ENCODE data around the gene ANGPTL2. TPM values are rescaled to one million over a fixed set of nuclear protein-coding genes. Genes with fewer than 3 reads are reported as not detected.
"Not testable (repeated sequence)": the region's sequence is repeated elsewhere in the genome, so short reads cannot be mapped to it uniquely, and the experiment has no call there.

The ANGPTL2 gene, protein sequence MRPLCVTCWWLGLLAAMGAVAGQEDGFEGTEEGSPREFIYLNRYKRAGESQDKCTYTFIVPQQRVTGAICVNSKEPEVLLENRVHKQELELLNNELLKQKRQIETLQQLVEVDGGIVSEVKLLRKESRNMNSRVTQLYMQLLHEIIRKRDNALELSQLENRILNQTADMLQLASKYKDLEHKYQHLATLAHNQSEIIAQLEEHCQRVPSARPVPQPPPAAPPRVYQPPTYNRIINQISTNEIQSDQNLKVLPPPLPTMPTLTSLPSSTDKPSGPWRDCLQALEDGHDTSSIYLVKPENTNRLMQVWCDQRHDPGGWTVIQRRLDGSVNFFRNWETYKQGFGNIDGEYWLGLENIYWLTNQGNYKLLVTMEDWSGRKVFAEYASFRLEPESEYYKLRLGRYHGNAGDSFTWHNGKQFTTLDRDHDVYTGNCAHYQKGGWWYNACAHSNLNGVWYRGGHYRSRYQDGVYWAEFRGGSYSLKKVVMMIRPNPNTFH
- 0.08 and 0.29 TPM in 2 replicates for total RNA-seq (2014; rRNA removed; shearing (Covaris generic))

GRCh38 chr9:127122176-127123063, at the start of gene ANGPTL2:
ANGPTL2 (minus strand) TSS chr9:127122635; CDS start chr9:127108731, 13,904 bp downstream.
- peak; percentile 22 for DNase-seq (ENCODE audit: low spot score)

DNA sequence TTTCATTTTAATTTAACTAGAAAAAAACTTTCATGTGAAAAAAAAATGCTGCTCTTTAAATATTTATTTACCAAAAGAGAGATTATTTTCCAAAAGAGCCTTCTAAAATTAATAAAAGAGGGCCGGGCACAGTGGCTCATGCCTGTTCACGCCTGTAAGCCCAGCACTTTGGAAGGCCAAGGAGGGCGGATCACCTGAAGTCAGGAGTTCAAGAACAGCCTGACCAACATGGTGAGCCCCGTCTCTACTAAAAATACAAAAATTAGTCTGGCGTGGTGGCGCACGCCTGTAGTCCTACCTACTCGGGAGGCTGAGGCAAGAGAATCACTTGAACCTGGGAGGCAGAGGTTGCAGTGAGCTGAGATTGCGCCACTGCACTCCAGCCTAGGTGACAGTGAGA, 48.9 kb upstream of the ANGPTL2 start:
- not testable (repeated sequence) for DNase-seq (ENCODE audit: low spot score)

DNA sequence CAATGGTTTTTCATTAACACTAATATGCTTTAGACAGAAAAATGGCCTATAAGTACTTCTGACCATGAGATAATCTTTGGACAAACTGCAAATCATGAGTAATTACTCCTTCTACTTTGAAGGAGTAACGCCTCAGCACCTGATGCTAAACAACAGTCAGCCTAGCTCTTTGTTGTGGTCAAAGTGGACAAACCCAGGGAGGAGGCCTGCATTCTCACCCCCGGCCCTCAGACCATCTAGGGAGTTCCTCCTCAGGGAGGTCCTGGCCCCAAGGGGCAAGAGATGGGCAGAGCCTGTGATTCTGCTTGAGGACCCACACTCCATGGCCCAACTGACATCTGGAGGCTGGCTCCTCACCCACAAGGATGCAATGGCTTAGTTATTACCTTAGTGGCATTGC, 48.2 kb upstream of the ANGPTL2 start:
- DNase-seq (ENCODE audit: low spot score) = no peak

GRCh38 chr9:127170103-127170502, 47.7 kb upstream of the ANGPTL2 start:
- no peak for DNase-seq (ENCODE audit: low spot score)

GRCh38 chr9:127169575-127169883, 47.1 kb upstream of the ANGPTL2 start:
- DNase-seq (ENCODE audit: low spot score) = no peak

DNA sequence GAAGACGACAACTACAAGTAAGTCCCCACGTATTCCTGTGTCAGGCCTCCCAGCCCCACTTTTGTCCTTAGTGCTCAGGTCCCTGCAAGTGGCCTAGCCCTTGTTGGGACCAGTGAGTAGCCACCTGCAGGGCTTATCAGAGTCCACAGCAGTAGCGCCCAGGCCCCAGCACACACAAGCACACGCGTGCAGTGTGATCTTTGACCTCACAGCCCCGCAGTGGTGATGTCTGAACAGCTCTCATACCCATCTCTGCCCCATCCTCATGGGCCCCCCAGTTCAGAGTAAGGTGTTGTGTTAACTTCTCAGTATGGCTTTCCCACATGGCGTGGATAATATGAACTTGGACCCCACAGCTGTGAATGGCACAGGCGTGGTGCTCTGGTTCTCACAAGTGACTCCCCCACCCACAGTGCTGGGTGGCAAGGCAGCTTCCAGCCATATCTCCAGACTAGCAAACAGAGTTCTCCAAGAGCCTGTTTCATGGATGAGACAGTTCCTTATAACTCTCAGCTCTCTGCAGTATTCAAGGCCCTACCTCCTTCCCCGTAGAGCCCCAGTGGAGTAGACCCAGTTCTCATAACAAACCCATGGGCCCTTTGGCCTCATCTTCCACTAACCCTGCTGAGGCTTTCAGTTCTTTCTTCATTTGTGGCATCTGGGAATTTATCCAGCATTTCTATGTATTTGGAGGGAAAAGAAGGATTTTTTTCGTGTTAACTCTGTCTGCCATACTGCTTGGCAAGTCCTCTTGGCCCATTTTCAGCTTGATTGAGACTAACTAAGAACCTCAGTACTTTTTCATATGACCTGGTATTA, 46.5 kb upstream of the ANGPTL2 start:
- no peak for DNase-seq (ENCODE audit: low spot score)

DNA sequence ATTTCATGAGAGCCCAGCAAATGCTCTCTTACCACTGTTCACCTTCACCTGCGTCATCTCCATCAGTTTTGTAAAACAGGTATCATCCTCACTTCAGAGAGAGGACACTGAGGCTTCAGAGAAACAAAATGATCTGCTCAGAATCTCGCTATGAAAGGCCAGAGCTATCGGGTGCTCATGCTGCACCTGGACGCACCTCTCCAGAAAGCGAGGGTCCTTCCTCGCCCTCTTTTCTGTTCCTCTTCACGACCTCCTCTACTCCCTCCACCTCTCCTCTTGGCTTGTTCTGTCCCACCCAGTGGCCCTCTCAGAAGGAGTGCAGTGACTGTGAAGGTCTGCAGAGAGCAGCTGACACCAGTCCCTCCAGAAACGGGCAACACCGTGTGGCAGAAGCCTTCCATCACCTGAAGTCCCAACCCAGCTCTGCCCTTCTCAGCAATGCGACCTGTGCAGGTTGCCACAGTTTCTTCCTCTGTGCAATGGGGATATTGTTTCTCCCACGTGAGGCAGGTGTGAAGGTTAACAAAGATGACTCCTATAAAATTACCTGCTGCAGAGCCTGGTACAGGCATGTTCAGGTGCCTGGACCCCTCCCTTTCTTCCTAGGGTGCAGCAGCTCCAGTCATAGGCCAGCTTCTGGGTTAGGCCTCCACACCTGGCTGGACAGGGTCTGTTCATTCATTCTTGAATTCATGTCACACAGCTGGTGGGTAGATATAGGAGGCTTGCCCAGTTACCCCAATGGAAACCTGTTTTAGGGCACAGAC, 45.3 kb upstream of the ANGPTL2 start:
- no peak for DNase-seq (ENCODE audit: low spot score)

GRCh38 chr9:127166651-127167524, 44.5 kb upstream of the ANGPTL2 start:
- no peak for DNase-seq (ENCODE audit: low spot score)

GRCh38 chr9:127166111-127166510, 43.7 kb upstream of the ANGPTL2 start:
- no peak for DNase-seq (ENCODE audit: low spot score)

GRCh38 chr9:127165116-127165515, 42.7 kb upstream of the ANGPTL2 start:
- DNase-seq (ENCODE audit: low spot score) = no peak

DNA sequence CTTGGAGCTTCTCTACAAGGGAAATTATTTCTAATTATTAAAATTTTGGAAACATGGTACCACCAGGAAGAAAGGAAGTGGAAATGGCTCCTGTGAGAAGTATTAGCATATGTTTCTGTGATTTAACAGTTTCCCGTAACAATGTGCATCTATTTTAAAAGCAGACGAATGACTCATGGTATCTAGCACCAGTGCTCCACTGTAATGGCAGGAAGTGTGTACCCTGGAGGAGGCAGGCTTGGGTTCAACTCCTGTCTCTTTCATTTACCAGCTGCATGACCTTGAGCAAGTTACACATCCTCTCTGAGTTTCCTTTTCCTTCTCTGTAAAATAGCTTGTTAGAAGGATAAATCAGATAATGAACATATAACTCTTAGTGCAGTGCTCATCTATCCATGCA, 41.0 kb upstream of the ANGPTL2 start:
- no peak for DNase-seq (ENCODE audit: low spot score)

- DNase-seq (ENCODE audit: low spot score) = no peak
These were observed 40.5 kb upstream of the ANGPTL2 start for GRCh38 chr9:127162864-127163365.

- DNase-seq (ENCODE audit: low spot score) = no peak
These were observed 39.8 kb upstream of the ANGPTL2 start for GRCh38 chr9:127162046-127162863.

DNA sequence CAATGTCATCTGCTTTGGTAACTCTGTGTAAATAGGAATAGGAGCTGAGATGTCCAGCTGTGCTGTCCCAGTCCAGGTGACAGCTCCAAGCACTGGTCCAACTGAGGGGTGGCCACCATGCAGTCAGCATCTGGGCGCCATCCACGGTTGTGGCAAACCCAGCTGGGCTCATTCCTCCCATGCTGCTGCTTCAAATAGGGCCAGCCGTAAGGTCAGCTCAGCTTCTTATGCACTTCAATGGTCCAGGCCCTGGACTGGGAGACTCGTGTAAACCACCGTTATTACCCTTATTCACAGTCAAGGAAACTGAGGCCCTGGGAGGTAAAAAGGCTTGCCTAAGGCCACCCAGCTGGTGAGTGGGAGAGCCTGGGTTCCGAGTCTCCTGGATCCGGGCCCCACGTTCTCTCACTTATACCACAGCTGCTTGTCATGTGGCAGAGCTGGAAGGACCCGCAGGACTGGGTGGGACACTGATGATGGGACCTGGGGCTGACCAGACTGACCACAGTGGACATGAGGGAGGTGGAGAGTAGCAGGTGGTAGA, 38.7 kb upstream of the ANGPTL2 start:
- DNase-seq (ENCODE audit: low spot score) = no peak

DNA sequence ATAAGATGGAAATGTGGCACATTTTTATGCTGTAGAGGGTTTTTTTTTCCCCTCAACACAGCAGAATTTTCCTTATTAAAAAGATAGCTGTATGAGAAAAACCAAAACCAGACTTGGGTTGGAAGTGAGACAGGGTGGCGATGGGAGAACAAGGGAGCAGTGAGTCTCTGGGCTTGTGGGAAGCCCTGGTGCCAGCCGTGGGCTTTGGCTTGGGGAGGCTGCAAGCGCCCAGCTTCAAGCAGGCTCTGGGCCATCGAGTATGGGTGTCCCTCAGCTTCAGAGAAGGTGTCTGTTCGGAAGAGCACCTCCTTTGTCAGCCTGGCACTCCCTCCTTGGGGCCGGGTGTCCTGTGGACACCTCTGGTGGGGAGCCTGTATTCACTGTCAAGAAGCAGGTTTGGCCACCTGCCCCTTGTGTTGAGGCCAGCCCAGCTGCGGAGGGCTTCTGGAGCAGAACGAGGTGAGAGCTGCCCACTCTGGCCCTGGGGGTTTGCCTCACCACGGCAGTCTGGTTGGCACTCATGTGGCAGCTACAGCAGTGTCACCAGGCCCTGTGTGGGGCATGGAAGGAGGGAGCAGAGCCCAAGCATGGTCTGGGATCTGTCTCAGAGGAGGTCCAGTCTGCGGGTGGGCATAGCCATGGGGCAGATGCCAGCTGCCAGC, 37.6 kb upstream of the ANGPTL2 start:
- DNase-seq (ENCODE audit: low spot score) = no peak

GRCh38 chr9:127159325-127159801, 36.9 kb upstream of the ANGPTL2 start:
- DNase-seq (ENCODE audit: low spot score) = peak; percentile 56

- DNase-seq (ENCODE audit: low spot score) = no peak
These were observed 36.4 kb upstream of the ANGPTL2 start for GRCh38 chr9:127158786-127159324.

Data from HT-29 (cell line).